ENCODE measurements around the gene CDC40. TPM values are rescaled to one million over a fixed set of nuclear protein-coding genes. Genes with fewer than 3 reads are reported as not detected.

CDC40 gene
- total and polyA plus RNA-seq, 9 of the 15 experiments (the other 6 are each of a cell fraction or from before 2014, with no cell fraction given): 9.7 to 26.3 (median 15.7) TPM

GRCh38 chr6:110221738-110222137 is 41.5 kb downstream of the CDC40 start:
- H3K9ac ChIP-seq (ENCODE audit: insufficient read depth in 1 of 2, low read depth in 2 of 2, low read length in 2 of 2): no peak overlapping the region
- ATAC-seq: no peak
- no peaks in the 10 kb centered on the region for H3K79me2 ChIP-seq (ENCODE audit: control insufficient read depth, insufficient read depth, low read length)
- ChIA-PET CTCF (ENCODE audit: low intra/inter-chr PET ratio) (no interaction called here), POLR2A (no interaction called here)
- no peak overlapping the region for H3K4me3 ChIP-seq
- H3K27me3 ChIP-seq (ENCODE audit: control insufficient read depth in 2 of 2, insufficient read depth in 2 of 2, low read length in 2 of 2): no peaks in the 10 kb centered on the region
- no peaks in the 10 kb centered on the region for H3K4me1 ChIP-seq (replicated peaks in 1 of 2; ENCODE audit: control insufficient read depth in 2 of 2, insufficient read depth in 2 of 2, low read length in 2 of 2)
- intact Hi-C loops (cut with micrococcal nuclease): no loop called here
- in situ Hi-C loops (cut with MboI): loop anchor here (5.0 kb wide), 1 partner anchor 34 kb away; no protein-coding TSS in a partner anchor
- TF ChIP-seq ETV5 (CRISPR knock-in tag; IDR thresholded peaks at IDR 0.05; ENCODE audit: low read depth): no peak
- no peak for TF ChIP-seq CREM (IDR thresholded peaks at IDR 0.05; ENCODE audit: low read depth)
- no peak for TF ChIP-seq ZNF217 (CRISPR knock-in tag; IDR thresholded peaks at IDR 0.05)
- no peak for TF ChIP-seq ADNP (tag; IDR thresholded peaks at IDR 0.05)
- no peak for TF ChIP-seq HMGN3 (IDR thresholded peaks at IDR 0.05; ENCODE audit: borderline replicate concordance, extremely low read depth, insufficient read length, low read depth, low read length)
- no peak for DNase-seq (ENCODE audit: extremely low read depth in 1 of 4, low spot score in 3 of 4)
- no peaks in the 10 kb centered on the region for H3K9me3 ChIP-seq (replicated peaks; ENCODE audit: control insufficient read depth, insufficient read depth, low read depth, low read length)
- H4K20me1 ChIP-seq (replicated peaks; ENCODE audit: control insufficient read depth, insufficient read depth, low read length): no peaks in the 10 kb centered on the region
- H3K4me2 ChIP-seq (ENCODE audit: insufficient read depth, low read length): no peak overlapping the region
- no peak for FAIRE-seq
- BruUV-seq (replicated peaks): no TSS peak
- peaks cover 36% of the 10 kb centered on the region for H3K36me3 ChIP-seq (ENCODE audit: control insufficient read depth, insufficient read depth, low read length)
- H2AFZ ChIP-seq (ENCODE audit: low read depth, low read length): no peak overlapping the region
- no peak overlapping the region for H3K27ac ChIP-seq (ENCODE audit: extremely low read depth, low read depth, low read length)
- no peaks in the 10 kb centered on the region for H3K9me1 ChIP-seq (ENCODE audit: control insufficient read depth, insufficient read depth, low read length)

DNA sequence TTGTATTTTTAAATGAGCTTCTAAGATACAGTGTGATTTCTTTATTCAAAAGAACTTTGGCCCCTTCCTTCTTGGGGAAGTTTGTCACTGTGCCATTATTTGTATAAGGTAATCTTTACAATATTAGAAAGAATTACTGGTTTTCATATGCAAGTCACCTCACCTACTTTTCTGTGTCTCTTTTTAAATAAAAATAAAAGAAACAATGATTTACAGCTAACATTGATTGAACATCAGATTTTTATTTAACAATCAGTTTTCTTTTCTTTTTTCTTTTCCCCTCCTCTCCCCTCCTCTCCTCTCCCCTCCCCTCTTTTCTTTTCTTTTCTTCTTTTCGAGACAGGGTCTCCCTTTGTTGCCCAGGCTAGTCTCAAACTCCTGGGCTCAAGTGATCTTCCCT is 46.0 kb downstream of the CDC40 start:
- intact Hi-C loops (cut with micrococcal nuclease) (no loop called here), in situ Hi-C loops (cut with MboI) (no loop called here)
- BruUV-seq (replicated peaks): no TSS peak
- ATAC-seq (no peak), FAIRE-seq (no peak), DNase-seq (ENCODE audit: extremely low read depth in 1 of 4, low spot score in 3 of 4) (no peak)
- Histone ChIP-seq H3K27ac (ENCODE audit: extremely low read depth, low read depth, low read length) (no peak overlapping the region), H3K9me1 (ENCODE audit: control insufficient read depth, insufficient read depth, low read length) (no peaks in the 10 kb centered on the region), H3K36me3 (ENCODE audit: control insufficient read depth, insufficient read depth, low read length) (peaks cover 36% of the 10 kb centered on the region), H2AFZ (ENCODE audit: low read depth, low read length) (no peak overlapping the region), H3K4me1 (replicated peaks in 1 of 2; ENCODE audit: control insufficient read depth in 2 of 2, insufficient read depth in 2 of 2, low read length in 2 of 2) (no peaks in the 10 kb centered on the region), H3K9me3 (replicated peaks; ENCODE audit: control insufficient read depth, insufficient read depth, low read depth, low read length) (no peaks in the 10 kb centered on the region), H3K79me2 (ENCODE audit: control insufficient read depth, insufficient read depth, low read length) (no peaks in the 10 kb centered on the region), H3K9ac (ENCODE audit: insufficient read depth in 1 of 2, low read depth in 2 of 2, low read length in 2 of 2) (no peak overlapping the region), H3K4me2 (ENCODE audit: insufficient read depth, low read length) (no peak overlapping the region), H3K27me3 (ENCODE audit: control insufficient read depth in 2 of 2, insufficient read depth in 2 of 2, low read length in 2 of 2) (no peaks in the 10 kb centered on the region), H4K20me1 (replicated peaks; ENCODE audit: control insufficient read depth, insufficient read depth, low read length) (no peaks in the 10 kb centered on the region), H3K4me3 (no peak overlapping the region)
- POLR2A ChIA-PET: no interaction called here
- peak; percentile 89 for TF ChIP-seq HNRNPK (IDR thresholded peaks at IDR 0.05; ENCODE audit: low read depth, low read length, poor library complexity, severe bottlenecking)
- no peak for TF ChIP-seq ZFP30 (CRISPR knock-in tag; IDR thresholded peaks at IDR 0.05; ENCODE audit: borderline replicate concordance)
- no peak for TF ChIP-seq THRAP3 (IDR thresholded peaks at IDR 0.05; ENCODE audit: borderline replicate concordance)
- TF ChIP-seq HINFP (tag; conservative IDR thresholded peaks at IDR 0.05; ENCODE audit: low read depth): no peak
- TF ChIP-seq LEF1 (IDR thresholded peaks at IDR 0.05): no peak
- WGBS (ENCODE audit: insufficient coverage, low coverage, missing lambda C conversion rate): no CpG with 5 or more reads among the region's 1 CpG
- CTCF ChIA-PET (ENCODE audit: low intra/inter-chr PET ratio): no interaction called here
